HCEC 1CT (cell line): Measurements from ENCODE around the gene CD3D.
"Not testable (repeated sequence)": the region's sequence is repeated elsewhere in the genome, so short reads cannot be mapped to it uniquely, and the experiment has no call there.

Experiments used
- DNase-seq: peaks from one replicate; pipeline ENCODE4 v3.0.0-alpha.2; 2017

Gene CD3D

DNA sequence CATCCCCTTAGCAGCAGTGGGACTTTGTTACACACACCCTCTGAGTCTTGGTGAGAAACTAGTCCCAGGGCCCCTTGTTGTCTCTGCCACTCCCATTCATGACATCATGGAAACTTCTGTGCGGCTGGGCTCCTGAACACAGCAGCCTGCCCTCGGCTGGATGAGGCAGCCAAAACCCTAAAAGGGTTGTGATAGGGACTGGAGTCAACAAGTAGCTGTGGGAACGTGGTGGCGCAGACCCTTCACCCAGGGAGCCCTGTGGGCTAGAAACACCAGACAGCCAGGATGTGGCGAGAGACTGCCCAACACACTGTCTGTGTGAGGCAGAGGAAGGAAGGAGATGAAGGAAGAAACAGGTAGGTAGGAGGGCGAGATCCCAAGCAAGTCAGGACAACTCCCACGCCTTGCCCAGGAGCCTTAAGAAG is 3.9 kb downstream of the CD3D start:
- no peak for DNase-seq

DNA sequence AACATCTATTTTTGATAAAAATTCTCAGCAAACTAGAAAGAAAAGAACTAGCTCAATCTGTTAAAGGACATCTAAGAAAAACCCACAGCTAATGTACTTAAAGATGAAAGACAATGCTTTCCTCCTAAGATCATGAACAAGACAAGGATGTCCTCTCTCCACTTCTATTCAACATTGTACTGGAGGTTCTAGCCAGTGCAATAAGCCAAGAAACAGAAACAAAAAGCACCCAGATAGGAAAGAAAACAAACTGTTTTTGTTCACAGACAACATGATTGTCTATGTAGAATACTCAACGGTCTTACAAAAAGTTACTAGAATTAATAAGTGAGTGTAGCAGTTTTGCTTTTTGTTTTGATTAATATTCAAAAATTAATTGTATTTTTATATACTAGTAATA is 7.8 kb downstream of the CD3D start:
- no peak for DNase-seq

DNA sequence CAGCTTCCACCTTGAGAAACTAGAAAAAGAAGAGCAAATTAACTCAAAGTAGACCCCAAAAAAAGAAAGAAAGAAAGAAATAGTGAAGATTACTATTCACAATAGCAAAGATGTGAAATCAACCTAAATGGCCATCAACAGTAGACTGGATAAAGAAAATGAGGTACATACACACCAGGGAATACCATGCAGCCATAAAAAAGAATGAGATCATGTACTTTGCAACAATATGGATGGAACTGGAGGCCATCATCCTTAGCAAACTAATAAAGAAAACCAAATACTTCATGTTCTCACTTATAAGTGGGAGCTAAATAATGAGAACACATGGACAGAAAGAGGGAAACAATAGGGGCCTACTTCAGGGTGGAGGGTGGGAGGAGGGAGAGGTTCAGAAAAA is 13.8 kb downstream of the CD3D start:
- DNase-seq = no peak

DNA sequence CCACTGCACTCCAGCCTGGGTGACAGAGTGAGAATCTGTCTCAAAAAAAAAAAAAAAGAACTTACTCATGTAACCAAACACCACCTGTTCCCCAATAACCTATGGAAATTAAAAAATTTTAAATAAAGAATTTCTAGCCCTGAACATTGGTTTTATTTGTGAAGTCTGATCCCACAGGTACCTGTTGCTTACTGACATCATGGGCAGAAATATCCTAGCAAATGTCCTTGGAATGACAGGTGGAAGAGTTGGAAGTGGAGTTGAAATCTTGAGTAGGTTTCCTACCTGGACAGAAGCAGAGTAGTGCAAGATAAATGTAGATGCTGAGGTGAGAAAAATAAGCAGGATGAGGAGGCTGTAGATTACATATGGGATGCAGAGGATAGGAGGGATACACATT is 17.2 kb downstream of the CD3D start:
- no peak for DNase-seq

DNA sequence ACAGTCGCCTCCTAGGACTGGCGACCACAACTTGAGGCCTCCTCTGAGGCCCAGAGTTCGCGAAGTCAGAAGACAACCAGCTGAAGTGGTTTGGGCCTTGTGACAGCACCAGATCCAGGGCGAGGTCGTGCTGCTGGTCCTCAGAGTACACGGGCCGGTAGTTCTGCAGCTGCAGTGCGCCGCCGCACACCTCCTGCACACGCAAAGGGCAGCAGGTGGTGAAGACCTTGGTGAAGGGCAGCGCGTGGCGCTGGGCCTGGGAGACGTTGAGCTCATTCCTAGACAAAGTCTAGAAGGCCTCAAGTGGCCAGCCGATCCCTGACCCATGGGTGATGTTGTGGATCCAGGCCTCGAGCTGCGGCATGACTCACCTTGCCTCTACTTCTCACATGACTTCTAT is 19.8 kb downstream of the CD3D start:
- DNase-seq = no peak

DNA sequence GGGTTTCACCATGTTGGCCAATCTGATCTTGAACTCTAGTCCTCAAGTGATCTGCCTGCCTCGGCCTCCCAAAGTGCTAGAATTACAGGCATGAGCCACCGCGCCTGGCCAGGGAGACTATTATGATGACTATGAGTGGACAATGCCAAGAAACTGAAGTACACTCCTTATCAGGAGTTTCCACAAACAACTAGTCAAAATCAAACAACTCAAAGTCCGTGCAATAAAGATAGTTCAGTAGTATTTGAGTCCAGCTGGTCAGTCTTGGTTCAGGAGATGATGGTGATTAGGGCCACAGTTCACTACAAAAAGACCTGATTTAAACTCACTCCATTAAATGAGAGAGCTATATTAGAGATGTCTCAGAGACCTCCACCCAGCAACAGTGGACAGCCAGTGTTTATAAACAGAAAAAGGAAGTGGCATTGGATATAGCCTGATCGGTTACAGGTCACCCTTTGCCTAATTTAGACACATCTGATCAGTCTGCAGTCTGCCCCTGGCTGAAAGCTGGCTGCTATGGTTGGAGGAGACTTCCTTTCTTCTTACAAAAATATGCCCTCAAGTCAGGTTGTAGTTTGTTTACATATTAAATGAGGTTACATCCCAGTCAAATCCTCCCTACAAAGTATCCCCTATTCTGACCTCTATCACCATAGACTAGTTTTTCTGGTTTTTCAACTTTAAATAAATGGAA is 21.0 kb downstream of the CD3D start:
- DNase-seq = no peak

DNA sequence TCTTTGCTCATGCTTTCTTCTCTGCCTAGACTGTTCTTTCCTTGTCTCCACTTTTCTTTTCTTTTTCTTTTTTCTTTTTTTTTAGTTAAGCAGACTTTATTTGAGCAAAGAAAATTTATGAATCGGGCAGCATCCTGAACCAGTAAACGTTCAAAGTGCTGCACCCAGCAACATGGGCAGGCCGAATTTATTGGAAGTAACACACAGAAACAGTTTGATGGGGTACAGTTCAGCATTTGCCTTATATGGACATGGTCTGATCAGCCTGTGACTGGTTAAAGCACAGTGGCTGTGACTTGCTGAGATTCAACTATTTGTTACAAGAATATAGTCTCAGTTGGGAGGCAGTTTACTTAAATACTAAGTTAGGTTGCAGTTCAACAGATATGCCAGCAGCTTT is 22.0 kb downstream of the CD3D start:
- DNase-seq = no peak

DNA sequence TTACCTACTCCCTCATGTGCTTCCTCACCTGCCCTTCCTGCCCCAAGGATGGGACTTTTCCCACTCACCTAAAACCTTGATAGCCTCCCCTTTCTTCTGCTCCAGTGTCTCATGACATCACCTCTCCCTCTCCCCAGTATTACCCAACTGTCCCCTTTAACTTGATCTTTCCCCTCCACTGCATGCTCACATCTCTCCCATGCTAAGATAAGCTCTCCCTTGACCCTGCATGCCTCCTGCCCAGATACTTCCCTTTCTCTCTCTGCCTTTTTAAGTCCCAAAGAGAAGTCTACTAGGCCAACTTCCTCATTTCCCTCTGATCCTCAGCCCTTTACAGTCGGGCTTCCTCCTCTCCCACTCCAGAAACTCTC is 23.2 kb downstream of the CD3D start:
- no peak for DNase-seq

DNA sequence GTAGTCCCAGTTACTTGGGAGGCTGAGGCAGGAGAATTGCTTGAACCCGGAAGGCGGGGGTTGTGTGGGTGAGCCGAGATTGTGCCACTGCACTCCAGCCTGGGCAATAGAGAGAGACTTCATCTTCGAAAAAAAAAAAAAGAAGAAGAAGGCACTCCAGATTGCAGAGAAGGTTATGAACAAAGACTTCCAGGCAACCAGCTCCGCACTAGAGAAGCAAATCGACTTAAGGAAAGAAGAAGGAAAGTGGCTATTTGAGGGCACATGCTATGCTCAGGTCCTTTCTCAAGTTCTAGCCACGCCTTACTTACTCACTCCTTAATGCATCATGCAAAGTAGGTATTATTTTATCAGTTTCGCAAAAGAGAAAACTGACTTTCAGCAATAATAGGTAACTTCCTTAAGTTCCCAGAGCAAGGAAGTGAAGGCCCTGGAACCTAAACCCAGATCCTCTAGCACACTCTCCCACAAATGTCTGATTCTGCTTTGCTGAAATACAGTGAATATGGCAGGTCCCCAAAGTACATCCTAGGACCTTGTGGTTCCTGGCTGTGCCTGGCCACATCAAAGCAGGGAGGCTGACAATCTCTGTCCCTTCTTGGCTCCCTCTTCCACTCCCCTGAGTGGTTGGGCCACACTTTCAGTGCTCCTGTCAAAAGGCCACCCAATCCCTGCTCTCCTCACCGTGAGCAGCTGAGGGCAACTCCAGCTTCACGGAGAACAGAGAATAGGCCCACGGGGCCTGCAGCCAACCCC is 23.7 kb downstream of the CD3D start:
- no peak for DNase-seq

DNA sequence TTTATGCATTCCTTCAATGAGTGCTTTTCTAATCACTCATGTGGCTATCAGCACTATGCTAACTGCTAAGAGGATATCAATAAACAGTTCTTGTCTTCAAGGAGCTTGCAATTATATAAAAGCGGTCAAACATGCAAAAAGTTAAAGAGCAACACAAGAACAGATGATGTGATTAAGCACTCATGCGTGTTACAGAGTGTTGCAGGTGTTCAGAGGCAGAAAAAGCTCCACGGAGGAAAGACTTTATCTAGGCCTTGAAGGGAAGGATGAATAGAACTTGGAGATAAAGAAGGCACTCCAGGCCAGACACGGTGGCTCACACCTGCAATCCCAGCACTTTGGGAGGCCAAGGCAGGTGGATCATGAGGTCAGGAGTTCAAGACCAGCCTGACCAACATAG is 24.4 kb downstream of the CD3D start:
- DNase-seq = no peak

DNA sequence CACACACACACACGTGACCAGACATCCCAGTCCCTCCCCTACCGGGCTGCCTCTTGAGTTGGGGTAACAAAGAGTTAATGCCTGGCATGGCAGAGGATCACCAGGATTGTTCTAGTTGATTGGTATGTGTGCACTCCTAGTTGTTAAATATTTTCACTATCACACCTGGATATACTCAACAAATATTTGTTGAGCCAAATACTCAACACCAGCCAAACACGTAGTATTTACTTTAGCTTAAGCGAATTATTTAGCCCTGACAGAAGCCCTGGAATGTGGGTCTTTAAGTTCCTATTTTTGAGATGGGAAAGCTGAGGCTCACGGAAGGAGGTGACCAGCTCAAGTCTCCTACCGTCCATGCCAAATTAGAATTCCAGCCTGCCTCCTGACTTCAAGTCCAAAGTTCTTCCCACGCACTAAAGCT is 27.5 kb downstream of the CD3D start:
- no peak for DNase-seq

DNA sequence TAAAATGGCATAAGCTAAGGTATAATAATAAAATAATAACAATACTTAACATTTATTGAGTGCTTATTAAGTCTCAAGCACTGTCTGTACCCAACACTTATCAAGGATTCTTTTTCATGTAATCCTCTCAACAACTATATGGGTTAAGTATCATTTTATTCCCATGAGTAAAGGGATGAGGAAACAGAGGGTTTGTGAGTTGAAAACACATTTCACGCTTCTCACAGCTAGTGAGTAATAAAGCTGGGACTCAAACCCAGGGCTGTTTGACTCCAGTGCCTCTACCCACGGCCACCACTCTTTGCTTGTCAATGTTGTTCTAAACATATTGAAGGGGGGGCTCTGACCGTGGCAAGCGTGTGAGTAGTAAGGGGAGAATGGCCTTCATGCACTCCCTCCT is 29.3 kb downstream of the CD3D start:
- no peak for DNase-seq

DNA sequence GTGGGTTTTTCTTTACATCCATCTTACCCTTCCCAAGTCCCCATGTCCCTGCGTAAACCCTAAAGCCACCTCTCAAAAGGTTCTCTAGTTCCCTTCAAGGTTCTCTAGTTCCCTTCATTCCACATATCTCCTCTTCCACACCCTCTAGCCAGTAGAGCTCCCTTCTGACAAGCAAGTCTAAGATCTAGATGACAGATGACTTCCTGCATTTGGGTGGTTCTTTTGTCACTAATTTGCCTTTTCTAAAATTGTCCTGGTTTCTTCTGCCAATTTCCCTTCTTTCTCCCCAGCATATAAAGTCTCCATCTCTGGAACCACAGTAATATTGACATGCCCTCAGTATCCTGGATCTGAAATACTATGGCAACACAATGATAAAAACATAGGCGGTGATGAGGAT is 30.2 kb downstream of the CD3D start:
- DNase-seq = no peak

DNA sequence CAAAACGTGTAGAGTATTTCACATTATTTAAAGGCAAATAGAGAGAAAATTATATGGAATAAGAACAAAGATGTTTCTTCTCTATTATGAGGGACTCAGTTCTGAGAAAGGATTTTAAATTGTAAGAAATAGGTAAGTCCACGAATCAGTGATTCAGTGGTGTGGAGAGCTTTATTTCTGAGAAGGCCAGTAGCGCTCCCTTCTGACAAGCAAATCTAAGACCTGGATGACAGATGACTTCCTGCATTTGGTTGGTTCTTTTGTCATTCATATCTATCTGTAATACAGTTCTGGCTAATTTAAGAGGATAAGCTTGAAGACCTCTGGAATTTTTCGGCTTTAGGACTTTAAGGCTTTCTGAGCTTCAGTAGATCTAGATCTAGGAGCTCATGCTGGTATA is 31.0 kb downstream of the CD3D start:
- no peak for DNase-seq

DNA sequence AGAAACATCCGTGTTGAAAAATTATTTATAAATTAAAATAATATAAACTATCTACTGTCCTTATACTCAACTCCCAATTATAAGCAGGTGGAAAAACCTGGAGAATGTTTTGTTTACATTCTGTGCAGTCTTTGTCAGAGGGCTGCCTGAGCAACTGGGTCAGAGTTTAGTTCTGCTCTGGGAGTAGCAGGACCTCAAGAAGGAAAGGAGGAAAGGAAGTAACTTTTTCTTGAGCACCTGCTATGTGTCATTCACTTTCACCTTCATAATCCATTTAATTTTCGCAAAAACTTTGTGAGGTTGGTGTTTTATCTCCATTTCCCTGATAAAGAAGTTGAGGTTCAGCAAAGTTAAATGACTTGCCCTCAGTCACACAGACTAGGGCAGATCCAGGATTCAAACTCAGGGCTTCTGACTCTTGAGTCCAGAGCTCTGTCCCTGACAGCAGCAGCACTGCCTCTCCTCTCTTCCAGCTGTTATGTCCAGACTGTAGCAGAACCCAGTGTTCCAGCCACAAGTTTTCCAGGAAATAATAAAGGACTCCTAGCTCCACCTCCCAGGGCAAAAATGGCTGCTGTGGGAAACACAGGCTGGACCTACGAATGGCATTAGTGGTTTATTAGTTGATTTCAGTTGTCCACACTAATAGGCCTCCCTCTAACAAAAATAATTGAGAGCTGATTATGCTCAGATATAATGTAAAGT is 31.6 kb downstream of the CD3D start:
- no peak for DNase-seq

DNA sequence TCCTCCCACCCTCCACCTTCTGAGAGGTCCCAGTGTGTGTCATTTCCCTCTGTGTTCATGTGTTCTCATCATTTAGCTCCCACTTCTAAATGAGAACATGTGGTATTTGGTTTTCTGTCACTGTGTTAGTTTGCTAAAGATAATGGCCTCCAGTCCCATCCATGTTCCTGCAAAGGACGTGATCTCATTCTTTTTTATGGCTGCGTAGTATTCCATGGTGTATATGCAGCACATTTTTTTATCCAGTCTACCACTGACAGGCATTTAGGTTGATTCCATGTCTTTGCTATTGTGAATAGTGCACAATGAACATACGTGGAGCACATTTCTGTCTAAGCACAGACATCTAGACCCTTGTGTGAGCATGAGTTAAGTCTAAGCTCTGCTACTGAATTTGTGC is 32.2 kb downstream of the CD3D start:
- DNase-seq = no peak

DNA sequence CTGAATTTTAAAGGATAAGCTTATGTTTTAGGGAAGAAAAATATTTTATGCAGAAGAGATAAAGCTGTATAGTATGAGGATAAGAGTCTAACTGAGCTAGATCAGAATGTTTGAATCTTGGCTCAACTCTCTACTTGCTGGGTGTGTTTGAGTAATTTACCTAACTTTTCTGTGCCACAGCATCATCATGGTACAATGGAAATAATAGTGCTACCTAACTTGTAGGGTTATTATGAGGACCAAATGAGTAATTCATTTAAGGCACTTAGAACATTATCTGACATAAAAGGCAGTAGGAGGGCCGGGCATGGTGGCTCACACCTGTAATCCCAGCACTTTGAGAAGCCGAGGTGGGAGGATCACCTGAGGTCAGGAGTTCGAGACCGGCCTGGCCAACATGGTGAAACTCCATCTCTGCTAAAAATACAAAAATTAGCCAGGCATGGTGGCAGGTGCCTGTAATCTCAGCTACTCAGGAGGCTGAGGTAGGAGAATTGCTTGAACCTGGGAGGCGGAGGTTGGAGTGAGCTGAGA is 33.4 kb downstream of the CD3D start:
- DNase-seq = not testable (repeated sequence)

DNA sequence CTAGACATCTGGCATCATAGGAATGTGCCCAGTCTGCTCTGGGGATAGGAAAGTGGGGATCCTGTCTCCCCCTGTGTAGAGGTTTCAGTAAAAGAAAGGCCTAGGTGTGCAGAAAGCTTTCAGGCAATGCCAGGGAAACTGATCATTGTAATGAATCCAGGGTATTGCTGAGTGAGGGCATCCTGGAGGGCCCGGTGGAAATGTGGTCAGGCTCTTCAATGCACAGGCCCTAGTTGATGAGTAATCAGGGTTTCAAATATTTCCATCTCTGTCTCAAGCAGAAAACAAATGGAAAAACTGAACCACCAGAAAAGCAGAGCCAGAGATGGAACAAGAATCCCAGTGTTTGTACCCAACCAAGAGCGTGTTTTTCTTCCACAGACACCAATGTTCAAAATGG is 35.9 kb downstream of the CD3D start:
- no peak for DNase-seq

DNA sequence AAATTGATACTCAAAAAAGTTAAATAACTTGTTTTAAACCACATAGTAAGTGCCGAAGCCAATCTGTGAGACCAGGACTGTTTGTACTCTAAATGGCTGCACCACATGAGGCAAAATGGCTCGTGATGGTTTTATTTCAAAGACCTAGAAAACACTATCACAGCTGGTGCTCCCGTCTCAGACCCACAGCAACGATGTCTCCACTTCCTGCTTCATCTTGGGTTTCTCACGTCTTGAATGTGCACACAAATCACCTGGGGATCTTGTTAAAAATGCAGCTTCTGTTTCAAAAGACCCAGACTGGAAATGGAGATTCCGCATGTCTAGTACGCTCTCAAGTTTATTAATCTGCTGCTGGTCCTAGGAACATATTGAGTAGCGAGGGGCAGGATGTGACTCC is 36.8 kb downstream of the CD3D start:
- no peak for DNase-seq

DNA sequence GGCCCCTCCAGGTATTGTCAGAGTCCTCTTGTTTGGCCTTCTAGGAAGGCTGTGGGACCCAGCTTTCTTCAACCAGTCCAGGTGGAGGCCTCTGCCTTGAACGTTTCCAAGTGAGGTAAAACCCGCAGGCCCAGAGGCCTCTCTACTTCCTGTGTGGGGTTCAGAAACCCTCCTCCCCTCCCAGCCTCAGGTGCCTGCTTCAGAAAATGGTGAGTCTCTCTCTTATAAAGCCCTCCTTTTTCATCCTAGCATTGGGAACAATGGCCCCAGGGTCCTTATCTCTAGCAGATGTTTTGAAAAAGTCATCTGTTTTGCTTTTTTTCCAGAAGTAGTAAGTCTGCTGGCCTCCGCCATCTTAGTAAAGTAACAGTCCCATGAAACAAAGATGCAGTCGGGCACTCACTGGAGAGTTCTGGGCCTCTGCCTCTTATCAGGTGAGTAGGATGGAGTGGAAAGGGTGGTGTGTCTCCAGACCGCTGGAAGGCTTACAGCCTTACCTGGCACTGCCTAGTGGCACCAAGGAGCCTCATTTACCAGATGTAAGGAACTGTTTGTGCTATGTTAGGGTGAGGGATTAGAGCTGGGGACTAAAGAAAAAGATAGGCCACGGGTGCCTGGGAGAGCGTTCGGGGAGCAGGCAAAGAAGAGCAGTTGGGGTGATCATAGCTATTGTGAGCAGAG is 37.8 kb downstream of the CD3D start, which contains the start of gene CD3E:
Gene CD3E, plus strand, starts transcription at position 163 of the 681 bp plus-strand sequence. Its CDS starts 223 bp downstream, at position 386.
- DNase-seq = no peak

DNA sequence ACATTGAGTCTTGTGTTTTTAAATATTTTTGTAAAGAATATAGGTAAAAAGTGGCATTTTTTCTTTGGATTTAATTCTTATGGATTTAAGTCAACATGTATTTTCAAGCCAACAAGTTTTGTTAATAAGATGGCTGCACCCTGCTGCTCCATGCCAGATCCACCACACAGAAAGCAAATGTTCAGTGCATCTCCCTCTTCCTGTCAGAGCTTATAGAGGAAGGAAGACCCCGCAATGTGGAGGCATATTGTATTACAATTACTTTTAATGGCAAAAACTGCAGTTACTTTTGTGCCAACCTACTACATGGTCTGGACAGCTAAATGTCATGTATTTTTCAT is 38.3 kb downstream of the CD3D start:
- no peak for DNase-seq

DNA sequence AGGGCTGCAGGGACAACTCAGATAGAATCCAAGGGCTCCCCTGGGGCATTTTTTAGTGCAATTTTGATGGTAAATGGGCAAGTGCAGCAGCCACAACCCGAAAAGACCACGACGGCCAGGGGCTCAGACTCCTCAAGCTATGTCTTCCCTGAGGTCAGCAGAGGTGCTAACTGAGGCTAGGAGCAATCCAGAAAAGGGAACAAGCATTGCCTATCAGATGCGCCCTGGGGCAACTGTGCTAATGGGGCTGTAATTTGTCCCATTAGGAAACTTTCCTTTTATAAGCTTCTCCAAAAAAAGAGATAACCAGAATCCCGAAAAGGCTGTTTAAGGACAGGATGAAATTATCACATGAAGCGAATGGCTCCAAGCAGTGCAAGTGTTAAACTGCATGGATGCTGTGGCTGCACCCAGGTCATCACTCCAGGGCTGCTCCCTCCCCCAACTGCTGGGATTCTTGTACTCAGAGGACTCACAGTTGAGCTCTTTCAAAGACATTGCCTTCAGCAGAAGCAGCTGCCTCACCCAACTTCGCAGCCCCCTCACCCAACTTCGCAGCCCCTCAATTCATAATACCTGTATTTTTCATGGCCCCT is 40.8 kb downstream of the CD3D start:
- DNase-seq = no peak
